Measurements from ENCODE around the gene P4HA3.
"Not testable (repeated sequence)": the region's sequence is repeated elsewhere in the genome, so short reads cannot be mapped to it uniquely, and the experiment has no call there.

The P4HA3 gene

DNA sequence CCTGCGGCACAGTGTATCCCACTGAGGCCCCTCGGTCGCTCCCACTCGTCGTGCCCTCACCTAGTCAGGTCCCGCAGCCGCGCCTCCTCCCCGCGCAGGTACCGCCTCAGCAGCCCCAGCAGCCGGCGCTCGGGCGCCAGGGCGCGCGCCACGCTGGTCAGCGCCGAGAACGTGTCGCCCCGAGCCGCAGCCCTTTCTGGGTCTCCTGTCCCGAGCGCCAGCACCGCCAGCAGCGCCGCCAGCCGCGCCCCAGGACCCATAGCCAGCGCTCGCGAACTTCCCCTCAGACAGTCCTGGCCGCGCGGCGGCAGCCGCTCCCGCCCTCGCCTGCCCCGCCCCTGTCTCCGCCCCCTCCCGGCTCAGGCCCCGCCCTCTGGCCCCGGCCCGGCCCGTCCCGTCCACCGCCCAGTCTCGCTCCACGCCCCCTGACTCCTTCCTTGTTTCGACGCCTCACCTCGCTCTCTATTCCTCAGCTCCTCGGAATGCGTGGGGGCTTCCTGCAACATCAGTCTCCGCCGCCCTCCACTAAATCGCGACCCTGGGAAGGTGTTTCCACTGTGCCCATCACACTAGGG is at the start of gene P4HA3:
TSS of gene P4HA3 (minus strand) at position 289 of the 575 bp plus-strand sequence. CDS start at position 260, 29 bp downstream.
- peak in 3 of 4 experiments; percentile 3 to 8 (median 8) for DNase-seq

DNA sequence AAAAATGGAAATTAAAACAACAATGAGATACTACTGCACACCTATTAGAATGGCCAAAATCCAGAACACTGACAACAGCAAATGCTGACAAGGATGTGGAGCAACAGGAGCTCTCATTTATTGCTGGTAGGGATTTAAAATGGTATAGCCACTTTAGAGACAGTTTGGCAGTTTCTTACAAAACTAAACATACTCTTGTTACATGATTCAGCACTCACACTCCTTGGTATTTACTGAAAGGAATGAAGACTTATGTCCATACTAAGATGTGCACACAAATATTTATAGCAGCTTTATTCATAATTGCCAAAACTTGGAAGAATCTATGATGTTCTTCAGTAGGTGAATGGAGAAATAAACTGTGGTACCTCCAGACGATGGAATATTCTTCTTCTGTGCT is 46.0 kb upstream of the P4HA3 start:
- no peak for DNase-seq

DNA sequence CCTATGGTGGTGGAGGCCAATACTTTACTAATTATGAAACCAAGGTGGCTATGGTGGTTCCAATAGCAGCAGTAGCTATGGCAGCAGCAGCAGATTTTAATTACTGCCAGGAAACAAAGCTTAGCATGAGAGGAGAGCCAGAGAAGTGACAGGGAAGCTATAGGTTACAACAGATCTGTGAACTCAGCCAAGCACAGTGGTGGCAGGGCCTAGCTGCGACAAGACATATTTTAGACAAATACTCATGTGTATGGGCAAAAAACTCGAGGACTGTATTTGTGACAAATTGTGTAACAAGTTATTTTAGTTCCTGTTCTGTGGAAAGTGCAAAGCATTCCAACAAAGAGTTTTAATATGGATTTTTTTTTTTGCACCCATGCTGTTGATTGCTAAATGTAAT is 44.2 kb upstream of the P4HA3 start:
- DNase-seq, result no peak

DNA sequence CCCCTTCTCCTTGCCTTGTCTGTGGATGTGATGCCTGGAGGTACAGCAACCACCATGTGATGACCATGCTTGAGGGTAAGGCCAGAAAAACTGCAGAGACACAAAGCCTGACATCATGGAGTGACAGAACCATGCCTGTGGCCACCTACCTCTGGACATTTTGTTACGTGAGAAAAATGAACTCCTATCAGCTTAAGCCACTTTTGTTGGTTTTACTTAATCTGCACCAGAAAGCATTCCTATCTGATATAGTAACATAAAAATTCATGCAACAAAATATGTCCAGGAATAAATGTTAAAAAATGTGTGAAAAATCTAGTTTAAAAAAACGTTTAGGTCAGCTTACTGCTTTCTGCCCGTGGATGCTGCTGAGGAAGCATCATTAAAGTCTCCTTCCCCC is 42.6 kb upstream of the P4HA3 start:
- no peak for DNase-seq

GRCh38 chr11:74347381-74347780 is 35.9 kb upstream of the P4HA3 start:
- DNase-seq, result no peak

DNA sequence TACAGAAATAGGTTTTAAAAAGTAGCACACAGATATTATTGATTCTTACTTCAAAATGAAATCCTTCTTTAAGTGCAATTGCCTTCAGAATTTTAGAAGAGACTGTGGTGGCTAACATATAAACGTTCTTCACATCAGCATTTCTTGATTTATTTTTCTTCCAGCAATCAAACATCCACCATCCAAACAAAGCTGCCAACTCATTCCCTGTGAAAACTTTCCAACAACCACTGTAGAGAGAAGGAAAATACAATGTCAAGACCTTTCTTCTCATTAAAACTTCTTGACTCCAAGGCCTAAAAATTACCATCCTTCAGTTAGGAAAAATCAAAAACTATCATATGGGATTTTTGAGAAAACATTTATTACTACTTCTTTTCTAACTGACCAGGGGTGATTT is 34.0 kb upstream of the P4HA3 start:
- DNase-seq, result no peak

DNA sequence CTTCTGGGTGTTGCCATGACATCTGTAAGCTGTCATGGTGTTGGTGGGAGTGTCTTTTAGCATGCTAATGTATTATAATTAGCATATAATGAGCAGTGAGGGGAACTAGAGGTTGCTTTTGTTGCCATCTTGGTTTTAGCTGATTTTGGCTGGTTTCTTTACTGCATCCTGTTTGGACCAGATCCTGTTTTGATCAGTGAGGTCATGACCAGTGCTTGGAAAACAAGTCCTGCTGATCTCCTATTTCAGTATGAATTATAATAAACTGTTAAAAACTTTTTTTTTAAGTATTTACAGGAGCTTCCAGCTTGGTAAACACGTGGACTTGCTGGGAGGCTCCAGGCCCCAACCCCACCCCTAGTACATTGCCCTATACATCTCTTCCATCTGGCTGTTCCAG is 30.5 kb upstream of the P4HA3 start:
- no peak for DNase-seq

GRCh38 chr11:74339619-74340018 is 28.2 kb upstream of the P4HA3 start:
- DNase-seq, result no peak

DNA sequence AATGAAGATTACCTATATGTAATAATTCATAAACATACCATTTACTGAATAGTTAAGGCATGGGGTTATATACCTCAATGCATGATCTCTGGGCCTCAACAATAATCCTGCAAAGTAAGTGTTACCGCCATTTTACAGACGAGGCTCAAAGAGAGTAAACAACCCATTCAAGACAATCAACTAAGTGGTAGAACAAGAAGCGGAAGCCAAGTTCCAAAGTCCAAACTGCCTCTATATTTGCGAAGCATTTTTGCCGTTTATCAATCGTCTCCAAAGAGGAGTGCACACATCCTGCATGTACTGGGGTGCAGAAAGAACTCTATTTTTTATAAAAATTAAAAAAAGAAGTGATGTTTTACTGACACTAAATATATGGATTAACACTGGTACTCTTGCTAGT is 27.5 kb upstream of the P4HA3 start:
- DNase-seq, result no peak

DNA sequence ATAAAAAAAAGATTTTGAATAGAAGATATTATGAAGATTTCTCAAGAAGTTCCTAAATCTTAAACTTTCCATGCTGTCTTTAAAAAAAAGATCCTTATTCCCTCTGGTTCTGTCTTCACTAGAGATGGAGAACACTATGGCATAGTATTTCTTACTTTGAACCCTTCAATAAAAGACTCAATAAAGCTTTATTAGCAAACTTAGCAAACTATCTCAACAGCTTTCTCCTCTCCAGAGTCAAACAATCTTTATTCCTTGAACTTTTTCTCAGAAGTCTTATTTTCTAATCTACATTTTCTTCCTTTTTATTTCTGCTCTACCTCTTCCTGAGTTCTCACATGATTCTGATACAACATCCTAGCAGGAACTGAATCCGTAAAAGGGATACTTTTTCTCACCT is 21.8 kb upstream of the P4HA3 start:
- no peak for DNase-seq

- no peak for DNase-seq
Observed at GRCh38 chr11:74332291-74332690, 20.9 kb upstream of the P4HA3 start.

GRCh38 chr11:74331000-74331399 is 19.6 kb upstream of the P4HA3 start:
- DNase-seq, result not testable (repeated sequence)

- DNase-seq, result no peak
Observed at GRCh38 chr11:74330075-74330858, 18.8 kb upstream of the P4HA3 start.

DNA sequence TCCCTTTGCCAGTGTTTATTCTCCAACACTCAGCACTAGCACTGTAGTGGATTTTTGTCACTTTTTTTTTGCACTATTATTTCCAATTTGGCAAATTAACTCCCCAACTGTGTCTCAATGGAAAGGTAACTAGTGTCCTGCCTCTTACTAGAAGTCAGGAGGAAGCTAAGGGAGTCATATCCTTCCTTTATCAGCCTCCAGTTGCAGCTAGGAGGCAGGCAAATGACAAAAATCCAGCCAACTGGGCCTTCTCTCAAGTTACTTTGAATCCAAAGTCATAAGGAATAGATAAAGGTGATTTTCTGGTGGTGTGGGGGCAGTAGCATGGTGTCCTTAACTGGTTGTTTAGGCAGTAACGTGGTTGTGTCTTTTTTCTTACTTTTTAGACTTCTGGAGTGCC is 15.6 kb upstream of the P4HA3 start:
- DNase-seq, result no peak

DNA sequence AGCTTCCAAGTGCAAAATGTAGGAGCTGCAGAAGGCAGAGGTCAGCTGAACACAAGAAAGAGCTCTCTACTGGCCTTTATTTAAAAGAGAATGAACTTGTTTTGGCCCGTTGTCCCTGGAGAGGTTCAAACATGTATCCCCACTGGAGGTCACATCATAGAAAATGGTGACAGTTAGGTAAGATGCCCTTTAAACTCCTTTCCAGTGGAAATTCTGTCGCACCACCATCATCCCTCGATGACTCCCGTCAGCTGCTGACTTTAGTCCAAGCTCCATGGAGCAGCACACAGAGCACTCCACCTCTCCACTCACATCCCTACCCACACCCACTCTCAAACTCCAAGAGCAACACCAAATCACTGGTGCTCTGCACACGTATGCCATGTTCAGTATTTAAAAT is 15.2 kb upstream of the P4HA3 start:
- no peak for DNase-seq

- no peak for DNase-seq
Observed at GRCh38 chr11:74325649-74326645, 14.5 kb upstream of the P4HA3 start.

GRCh38 chr11:74322667-74323066 is 11.2 kb upstream of the P4HA3 start:
- no peak for DNase-seq

GRCh38 chr11:74321487-74322188 is 10.2 kb upstream of the P4HA3 start:
- DNase-seq, result no peak

DNA sequence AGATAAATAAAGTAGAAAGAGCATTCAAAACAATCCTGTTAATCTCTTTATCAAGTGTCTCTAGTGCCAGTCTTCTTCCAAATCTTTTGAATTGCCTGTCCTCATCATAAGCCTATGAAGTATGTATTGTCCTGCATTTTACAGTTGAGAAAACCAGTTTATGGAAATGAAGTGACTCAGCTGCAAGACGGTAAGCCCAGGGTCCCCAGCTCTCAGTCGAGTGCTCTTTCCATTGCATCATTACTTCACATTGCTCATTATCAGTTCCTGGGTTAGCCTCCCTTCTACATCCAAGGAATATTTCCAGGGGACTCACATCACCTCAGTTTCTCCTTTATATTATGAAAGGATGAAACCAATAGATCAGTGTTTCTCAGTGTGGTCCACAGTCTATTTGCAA is 9.1 kb upstream of the P4HA3 start:
- no peak for DNase-seq

GRCh38 chr11:74319139-74319816 is 7.8 kb upstream of the P4HA3 start:
- no peak for DNase-seq

GRCh38 chr11:74318241-74318932 is 6.9 kb upstream of the P4HA3 start:
- no peak for DNase-seq
